ENCODE data around the gene PATL1.

The PATL1 gene

GRCh38 chr11:59614277-59615119 lies 54.3 kb downstream of the PATL1 start:
- DNase-seq = no peak

- DNase-seq = no peak
These were observed 57.0 kb downstream of the PATL1 start for GRCh38 chr11:59611570-59612565.

- no peak for DNase-seq
These were observed 58.5 kb downstream of the PATL1 start for GRCh38 chr11:59610289-59610688.

- no peak for DNase-seq
These were observed 61.0 kb downstream of the PATL1 start for GRCh38 chr11:59607703-59608454.

GRCh38 chr11:59602432-59602831 lies 66.4 kb downstream of the PATL1 start:
- no peak for DNase-seq

GRCh38 chr11:59601788-59602187 lies 67.0 kb downstream of the PATL1 start:
- DNase-seq = no peak

- DNase-seq = no peak
These were observed 68.2 kb downstream of the PATL1 start for GRCh38 chr11:59600636-59601035.

GRCh38 chr11:59600234-59600633 lies 68.6 kb downstream of the PATL1 start:
- no peak for DNase-seq

- no peak for DNase-seq
These were observed 69.9 kb downstream of the PATL1 start for GRCh38 chr11:59598961-59599360.

Measured in DMS79 (cell line).